Retinal pigment epithelial cell (primary cell): ENCODE measurements around the gene ATG2A.

ENCODE experiments used
- DNase-seq: peaks from one replicate; pipeline ENCODE4 v3.0.0-alpha.2; 2010; ENCODE audit warnings: low read depth
- H3K4me3 ChIP-seq: 2 replicates; pipeline ENCODE4 v1.5.1; 2011; ENCODE audit warnings: mild to moderate bottlenecking, low read length, control low read depth, moderate library complexity
- CTCF ChIP-seq: conservative IDR thresholded peaks from 2 replicates; pipeline ENCODE4 v1.5.1; 2011; ENCODE audit warnings: low read depth, low read length, control low read depth, inconsistent platforms

The ATG2A gene

GRCh38 chr11:64857485-64857884, 59.5 kb downstream of the ATG2A start:
- H3K4me3 ChIP-seq: no peak overlapping the region
- DNase-seq: no peak
- no peak for TF ChIP-seq CTCF

GRCh38 chr11:64856382-64857227, 60.4 kb downstream of the ATG2A start:
- no peak overlapping the region for H3K4me3 ChIP-seq
- no peak for DNase-seq
- no peak for TF ChIP-seq CTCF

- TF ChIP-seq CTCF: no peak
- DNase-seq: no peak
- H3K4me3 ChIP-seq: no peak overlapping the region
These were observed 61.3 kb downstream of the ATG2A start for GRCh38 chr11:64855596-64856304.

GRCh38 chr11:64854534-64855502, 62.2 kb downstream of the ATG2A start:
- peak; percentile 75 for DNase-seq
- TF ChIP-seq CTCF: no peak
- H3K4me3 ChIP-seq: no peak overlapping the region

- no peak for DNase-seq
- no peak overlapping the region for H3K4me3 ChIP-seq
- no peak for TF ChIP-seq CTCF
These were observed 62.9 kb downstream of the ATG2A start for GRCh38 chr11:64854157-64854533.

GRCh38 chr11:64853709-64854108, 63.3 kb downstream of the ATG2A start:
- no peak for DNase-seq
- no peak overlapping the region for H3K4me3 ChIP-seq
- no peak for TF ChIP-seq CTCF
